ENCODE data around the gene MORC2. TPM values are rescaled to one million over a fixed set of nuclear protein-coding genes. Genes with fewer than 3 reads are reported as not detected.

MORC2 gene
- total RNA-seq, 1 experiment from 2014 or later: 12.0 TPM

GRCh38 chr22:31001124-31001770 is 32.7 kb upstream of the MORC2 start:
- BruUV-seq (replicated peaks): no TSS peak
- Histone ChIP-seq H3K9me2 (replicated peaks; ENCODE audit: low read length) (no peaks in the 10 kb centered on the region), H3K27me3 (ENCODE audit: low read length) (no peaks in the 10 kb centered on the region), H3F3A (ENCODE audit: low read length, unreplicated experiment) (no peaks in the 10 kb centered on the region), H4K20me1 (ENCODE audit: low read length) (no peaks in the 10 kb centered on the region), H3K27ac (ENCODE audit: low read length) (no peak overlapping the region), H3K9me3 (ENCODE audit: low read length) (no peaks in the 10 kb centered on the region), H3K36me3 (ENCODE audit: low read depth, low read length) (no peaks in the 10 kb centered on the region), H3K4me2 (ENCODE audit: low read length) (no peak overlapping the region), H3K79me2 (ENCODE audit: low read length) (no peaks in the 10 kb centered on the region), H3K4me1 (ENCODE audit: insufficient read depth, low read length) (no peaks in the 10 kb centered on the region), H3K4me3 (ENCODE audit: low read length) (no peak overlapping the region), H3K9ac (ENCODE audit: low read length) (no peak overlapping the region), H2AFZ (ENCODE audit: low read length) (no peak overlapping the region)
- intact Hi-C loops (cut with micrococcal nuclease): no loop called here
- ChIA-PET POLR2A (ENCODE audit: unreplicated experiment) (no interaction called here), CTCF (no interaction called here)
- DNase-seq: no peak
- ATAC-seq: no peak
- no peak for TF ChIP-seq EZH2phosphoT487 (IDR thresholded peaks at IDR 0.05; ENCODE audit: borderline replicate concordance, low read length)
- no peak for TF ChIP-seq CTCF (conservative IDR thresholded peaks at IDR 0.05; ENCODE audit: low read depth, low read length)
- TF ChIP-seq EZH2 (IDR thresholded peaks at IDR 0.05; ENCODE audit: low read length, unreplicated experiment): no peak

- ATAC-seq (no peak), DNase-seq (no peak)
- Histone ChIP-seq H3F3A (ENCODE audit: low read length, unreplicated experiment) (no peaks in the 10 kb centered on the region), H3K9me2 (replicated peaks; ENCODE audit: low read length) (no peaks in the 10 kb centered on the region), H3K9ac (ENCODE audit: low read length) (no peak overlapping the region), H3K27me3 (ENCODE audit: low read length) (no peaks in the 10 kb centered on the region), H3K4me2 (ENCODE audit: low read length) (no peak overlapping the region), H3K79me2 (ENCODE audit: low read length) (no peaks in the 10 kb centered on the region), H3K4me1 (ENCODE audit: insufficient read depth, low read length) (no peaks in the 10 kb centered on the region), H3K27ac (ENCODE audit: low read length) (no peak overlapping the region), H3K9me3 (ENCODE audit: low read length) (no peaks in the 10 kb centered on the region), H3K4me3 (ENCODE audit: low read length) (no peak overlapping the region), H3K36me3 (ENCODE audit: low read depth, low read length) (no peaks in the 10 kb centered on the region), H2AFZ (ENCODE audit: low read length) (no peak overlapping the region), H4K20me1 (ENCODE audit: low read length) (no peaks in the 10 kb centered on the region)
- intact Hi-C loops (cut with micrococcal nuclease): no loop called here
- BruUV-seq (replicated peaks): no TSS peak
- no peak for TF ChIP-seq EZH2 (IDR thresholded peaks at IDR 0.05; ENCODE audit: low read length, unreplicated experiment)
- TF ChIP-seq EZH2phosphoT487 (IDR thresholded peaks at IDR 0.05; ENCODE audit: borderline replicate concordance, low read length): no peak
- TF ChIP-seq CTCF (conservative IDR thresholded peaks at IDR 0.05; ENCODE audit: low read depth, low read length): no peak
- ChIA-PET CTCF (no interaction called here), POLR2A (ENCODE audit: unreplicated experiment) (no interaction called here)
These were observed 29.8 kb upstream of the MORC2 start for GRCh38 chr22:30998329-30998728.

GRCh38 chr22:30996462-30996861 is 27.9 kb upstream of the MORC2 start:
- ATAC-seq (no peak), DNase-seq (no peak)
- Histone ChIP-seq H3K9ac (ENCODE audit: low read length) (no peak overlapping the region), H3F3A (ENCODE audit: low read length, unreplicated experiment) (no peaks in the 10 kb centered on the region), H3K36me3 (ENCODE audit: low read depth, low read length) (no peaks in the 10 kb centered on the region), H3K27ac (ENCODE audit: low read length) (no peak overlapping the region), H3K4me1 (ENCODE audit: insufficient read depth, low read length) (no peaks in the 10 kb centered on the region), H3K9me2 (replicated peaks; ENCODE audit: low read length) (no peaks in the 10 kb centered on the region), H3K79me2 (ENCODE audit: low read length) (no peaks in the 10 kb centered on the region), H3K9me3 (ENCODE audit: low read length) (no peaks in the 10 kb centered on the region), H3K4me3 (ENCODE audit: low read length) (no peak overlapping the region), H3K4me2 (ENCODE audit: low read length) (no peak overlapping the region), H4K20me1 (ENCODE audit: low read length) (no peaks in the 10 kb centered on the region), H2AFZ (ENCODE audit: low read length) (no peak overlapping the region), H3K27me3 (ENCODE audit: low read length) (no peaks in the 10 kb centered on the region)
- intact Hi-C loops (cut with micrococcal nuclease): no loop called here
- no TSS peak for BruUV-seq (replicated peaks)
- ChIA-PET CTCF (no interaction called here), POLR2A (ENCODE audit: unreplicated experiment) (no interaction called here)
- TF ChIP-seq EZH2 (IDR thresholded peaks at IDR 0.05; ENCODE audit: low read length, unreplicated experiment) (no peak), CTCF (conservative IDR thresholded peaks at IDR 0.05; ENCODE audit: low read depth, low read length) (no peak), EZH2phosphoT487 (IDR thresholded peaks at IDR 0.05; ENCODE audit: borderline replicate concordance, low read length) (no peak)
